GM06990 (cell line): Measurements from ENCODE around the gene CLDN24.

Source experiments
- DNase-seq: peaks from one replicate; pipeline ENCODE4 v3.0.0-alpha.2; 2011; ENCODE audit not compliant: insufficient read length; ENCODE audit errors: extremely low read depth
- H3K27me3 ChIP-seq: replicated peaks from 2 replicates; pipeline ENCODE4 v1.6.0; 2011; ENCODE audit warnings: low read length; ENCODE audit not compliant: control insufficient read depth, insufficient read depth
- H3K36me3 ChIP-seq: 2 replicates; pipeline ENCODE4 v1.5.1; 2011; ENCODE audit warnings: low read length; ENCODE audit not compliant: control insufficient read depth, insufficient read depth
- H3K4me3 ChIP-seq: replicated peaks from 2 replicates; pipeline ENCODE4 v1.5.1; 2011; ENCODE audit warnings: low read depth, mild to moderate bottlenecking, control low read depth, low read length
- TF ChIP-seq, protein P1 (sequence below): IDR thresholded peaks from 2 replicates; pipeline ENCODE4 v1.5.1; 2011; ENCODE audit warnings: low read length, control low read depth, mild to moderate bottlenecking, inconsistent platforms; ENCODE audit not compliant: insufficient read depth, poor library complexity, severe bottlenecking

Gene CLDN24

DNA sequence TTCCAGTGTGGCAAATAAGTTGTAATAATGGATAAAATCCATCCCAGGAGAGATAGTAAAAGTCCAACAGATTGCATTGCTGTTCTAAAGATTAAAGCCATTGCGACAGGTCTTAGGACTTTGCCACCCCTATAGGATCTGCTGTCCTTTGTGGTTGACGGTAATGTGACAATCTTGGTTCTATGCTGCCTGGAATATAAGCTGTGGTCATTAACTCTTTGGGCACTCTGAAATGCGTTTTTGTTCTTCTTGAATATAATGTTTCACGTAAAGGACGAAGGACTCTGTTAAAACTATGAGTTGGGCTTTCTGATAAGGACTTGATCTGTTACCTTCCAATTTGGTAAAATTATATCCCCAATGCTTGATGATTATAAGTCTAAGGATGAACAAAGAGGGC, at the start of gene CLDN24:
TSS of gene CLDN24 (minus strand) at position 101 of the 400 bp plus-strand sequence. CDS start at position 101, 0 bp downstream.
- DNase-seq = no peak
- H3K27me3 ChIP-seq = no peaks in the 10 kb centered on the region
- no peaks in the 10 kb centered on the region for H3K36me3 ChIP-seq
- H3K4me3 ChIP-seq = no peak within 1 kb of the TSS
- TF ChIP-seq, protein P1, sequence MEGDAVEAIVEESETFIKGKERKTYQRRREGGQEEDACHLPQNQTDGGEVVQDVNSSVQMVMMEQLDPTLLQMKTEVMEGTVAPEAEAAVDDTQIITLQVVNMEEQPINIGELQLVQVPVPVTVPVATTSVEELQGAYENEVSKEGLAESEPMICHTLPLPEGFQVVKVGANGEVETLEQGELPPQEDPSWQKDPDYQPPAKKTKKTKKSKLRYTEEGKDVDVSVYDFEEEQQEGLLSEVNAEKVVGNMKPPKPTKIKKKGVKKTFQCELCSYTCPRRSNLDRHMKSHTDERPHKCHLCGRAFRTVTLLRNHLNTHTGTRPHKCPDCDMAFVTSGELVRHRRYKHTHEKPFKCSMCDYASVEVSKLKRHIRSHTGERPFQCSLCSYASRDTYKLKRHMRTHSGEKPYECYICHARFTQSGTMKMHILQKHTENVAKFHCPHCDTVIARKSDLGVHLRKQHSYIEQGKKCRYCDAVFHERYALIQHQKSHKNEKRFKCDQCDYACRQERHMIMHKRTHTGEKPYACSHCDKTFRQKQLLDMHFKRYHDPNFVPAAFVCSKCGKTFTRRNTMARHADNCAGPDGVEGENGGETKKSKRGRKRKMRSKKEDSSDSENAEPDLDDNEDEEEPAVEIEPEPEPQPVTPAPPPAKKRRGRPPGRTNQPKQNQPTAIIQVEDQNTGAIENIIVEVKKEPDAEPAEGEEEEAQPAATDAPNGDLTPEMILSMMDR = no peak

GRCh38 chr4:183370786-183371185, 48.6 kb upstream of the CLDN24 start:
- TF ChIP-seq, protein P1 = no peak
- Histone ChIP-seq H3K4me3 (no peak overlapping the region), H3K27me3 (no peaks in the 10 kb centered on the region), H3K36me3 (no peaks in the 10 kb centered on the region)
- no peak for DNase-seq

DNA sequence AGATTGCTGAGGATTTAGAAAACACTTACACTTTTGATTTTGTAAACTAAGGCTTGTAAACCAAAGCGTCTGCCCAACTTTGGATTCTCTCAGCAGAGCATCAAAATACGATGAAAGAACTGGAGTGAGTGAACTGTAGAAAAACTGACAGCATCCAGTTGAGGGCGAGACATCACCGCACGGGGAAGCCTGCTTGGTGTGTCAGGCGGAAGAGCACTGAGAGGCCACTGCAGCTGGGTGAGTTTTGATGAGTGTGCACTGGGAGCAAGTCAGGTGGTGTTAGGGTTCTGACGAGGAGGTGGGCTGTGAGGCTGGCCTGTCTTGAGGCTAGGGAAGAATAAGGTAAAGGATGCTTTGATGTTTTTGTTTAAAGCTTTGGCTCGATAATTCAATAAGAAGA, 46.8 kb upstream of the CLDN24 start:
- no peaks in the 10 kb centered on the region for H3K27me3 ChIP-seq
- H3K36me3 ChIP-seq = no peaks in the 10 kb centered on the region
- no peak overlapping the region for H3K4me3 ChIP-seq
- TF ChIP-seq, protein P1 = no peak
- DNase-seq = no peak

DNA sequence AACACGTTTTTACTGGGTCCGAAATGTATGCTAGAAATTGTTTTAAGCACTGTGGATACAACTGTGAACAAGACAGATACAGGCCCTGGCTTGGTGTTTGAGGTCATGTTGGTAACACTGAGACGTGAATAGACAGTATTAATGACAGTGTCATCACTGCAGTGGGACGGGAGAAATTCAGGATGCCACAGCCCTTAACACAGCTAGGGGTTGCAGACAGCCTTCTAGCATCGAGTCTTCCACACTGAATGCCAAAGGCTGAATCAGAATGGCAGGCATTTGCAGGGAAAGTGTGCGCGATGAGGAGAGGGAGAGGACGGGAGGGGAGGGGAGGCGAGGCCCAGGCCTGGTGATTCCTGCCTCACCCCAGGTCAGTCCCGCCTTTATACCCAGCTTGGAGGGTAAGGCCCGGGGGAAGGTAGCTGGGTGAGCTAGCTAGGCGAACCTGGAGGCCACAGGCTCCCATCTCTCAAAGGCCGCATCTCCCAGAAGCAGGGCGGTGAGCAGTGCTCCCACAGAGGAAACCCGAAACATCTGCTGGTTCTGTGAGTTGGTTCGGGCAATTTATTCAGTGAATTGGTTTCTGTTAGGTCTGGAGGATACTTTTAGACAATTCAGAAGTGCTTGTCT, 44.1 kb upstream of the CLDN24 start:
- Histone ChIP-seq H3K27me3 (no peaks in the 10 kb centered on the region), H3K4me3 (no peak overlapping the region), H3K36me3 (no peaks in the 10 kb centered on the region)
- no peak for DNase-seq
- TF ChIP-seq, protein P1 = no peak

- no peaks in the 10 kb centered on the region for H3K27me3 ChIP-seq
- H3K36me3 ChIP-seq = no peaks in the 10 kb centered on the region
- no peak for DNase-seq
- no peak overlapping the region for H3K4me3 ChIP-seq
- TF ChIP-seq, protein P1 = no peak
These were observed 41.8 kb upstream of the CLDN24 start for GRCh38 chr4:183364025-183364424.
